GM21737 (cell line): ENCODE results near the gene GALNT2.

ENCODE experiments used
- ATAC-seq: cut with Tn5 transposase; IDR thresholded peaks from one replicate; pipeline ENCODE4 v1.9.1; 2021; ENCODE audit warnings: mild to moderate bottlenecking, moderate library complexity; ENCODE audit not compliant: unreplicated experiment

Gene GALNT2

DNA sequence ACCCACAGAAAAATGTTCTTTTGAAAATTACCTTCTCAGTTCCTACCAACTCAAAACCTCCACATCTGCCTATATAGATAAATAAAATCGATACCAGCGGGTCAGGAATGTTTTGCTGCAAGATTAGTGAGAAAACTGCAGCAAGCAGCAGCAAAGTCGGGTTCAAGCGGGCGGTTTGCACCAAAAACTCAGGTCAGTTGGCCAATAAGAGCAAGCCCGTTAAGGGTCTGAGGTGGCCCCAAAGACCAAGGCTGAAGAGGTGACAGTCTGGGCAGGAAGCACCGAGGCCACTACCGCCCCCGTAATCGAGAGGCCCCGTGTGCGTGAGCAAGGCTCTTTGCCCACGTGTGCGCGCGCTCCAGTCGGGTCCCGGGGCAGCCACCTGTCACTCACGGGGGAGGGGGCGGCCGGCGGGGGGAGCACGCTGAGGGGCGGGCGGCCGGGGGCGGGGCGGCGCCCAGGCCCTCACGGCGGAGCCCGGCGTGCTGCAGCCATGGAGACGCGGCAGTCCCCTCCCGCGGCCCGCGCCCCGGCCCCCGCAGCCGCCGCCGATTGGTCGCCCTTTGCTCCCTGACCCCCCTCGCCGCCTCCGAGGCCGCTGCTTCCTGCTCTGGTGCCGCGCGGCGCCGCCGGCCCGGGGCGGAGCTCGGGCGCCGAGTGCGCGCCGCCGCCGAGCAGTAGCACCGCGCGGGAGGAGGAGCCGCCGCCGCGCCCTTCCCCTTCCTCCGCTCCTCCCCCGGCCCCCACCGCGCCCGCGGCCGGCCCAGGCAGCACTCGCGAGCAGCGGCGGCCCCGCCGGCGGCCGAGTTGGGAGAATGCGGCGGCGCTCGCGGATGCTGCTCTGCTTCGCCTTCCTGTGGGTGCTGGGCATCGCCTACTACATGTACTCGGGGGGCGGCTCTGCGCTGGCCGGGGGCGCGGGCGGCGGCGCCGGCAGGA, at the start of gene GALNT2:
Gene GALNT2, plus strand, starts transcription at position 773 of the 939 bp plus-strand sequence. Its CDS starts 43 bp downstream, at position 816.
- ATAC-seq: peak; percentile 89

DNA sequence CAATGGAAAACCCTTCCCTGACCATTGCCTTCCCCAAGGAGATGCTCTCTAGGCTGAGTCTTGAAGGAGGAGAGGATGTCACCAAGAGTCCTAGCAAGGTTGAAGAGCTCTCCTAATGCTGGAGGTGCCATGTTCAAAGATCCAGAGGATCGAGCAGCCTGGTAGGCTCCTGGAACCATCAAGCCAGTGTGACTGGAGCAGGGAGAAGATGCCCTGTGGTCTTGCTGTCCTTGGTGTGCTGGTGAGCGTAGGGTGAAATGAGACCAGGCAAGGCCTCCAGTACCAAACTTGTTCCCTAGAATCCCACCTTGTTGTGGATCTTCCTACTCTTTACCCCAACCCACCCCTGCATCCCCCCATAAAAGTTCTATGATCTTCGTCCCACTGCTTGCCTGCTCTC, 46.6 kb upstream of the GALNT2 start:
- ATAC-seq: no peak

DNA sequence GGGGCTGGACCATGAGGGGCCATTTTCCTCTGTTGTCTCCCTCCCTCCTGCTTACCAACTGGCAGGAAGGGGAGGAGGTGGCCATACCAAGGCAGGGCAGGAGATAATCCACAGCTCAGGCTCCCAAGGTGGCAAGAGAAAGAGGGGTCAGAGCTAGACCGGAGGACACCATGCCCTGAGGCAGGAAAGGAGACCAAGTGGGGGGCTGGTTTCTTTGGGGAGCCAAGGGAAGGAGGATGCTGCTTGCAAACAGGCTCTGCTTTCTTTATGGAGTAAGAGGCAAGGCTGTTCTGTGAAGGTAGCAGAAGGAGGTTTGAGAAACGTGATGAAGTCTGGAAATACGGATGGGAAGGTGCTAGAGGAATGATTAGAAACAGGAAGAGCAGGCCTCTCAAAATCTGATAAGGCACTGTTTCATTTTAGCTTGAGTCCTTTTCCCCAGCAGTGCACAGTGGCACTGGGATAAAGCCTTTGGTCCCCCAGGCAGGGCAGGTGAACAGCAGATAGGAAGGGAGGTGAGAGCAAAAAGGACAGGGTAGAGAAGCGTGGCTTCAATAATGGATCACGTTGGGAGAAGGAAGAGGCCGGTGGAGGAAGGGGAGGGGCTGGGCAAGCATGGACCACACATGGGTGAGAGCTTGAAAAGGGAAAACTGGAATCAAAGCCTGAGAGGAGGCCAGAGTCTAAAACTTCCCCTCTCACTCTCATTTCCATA, 44.2 kb upstream of the GALNT2 start:
- ATAC-seq: no peak

DNA sequence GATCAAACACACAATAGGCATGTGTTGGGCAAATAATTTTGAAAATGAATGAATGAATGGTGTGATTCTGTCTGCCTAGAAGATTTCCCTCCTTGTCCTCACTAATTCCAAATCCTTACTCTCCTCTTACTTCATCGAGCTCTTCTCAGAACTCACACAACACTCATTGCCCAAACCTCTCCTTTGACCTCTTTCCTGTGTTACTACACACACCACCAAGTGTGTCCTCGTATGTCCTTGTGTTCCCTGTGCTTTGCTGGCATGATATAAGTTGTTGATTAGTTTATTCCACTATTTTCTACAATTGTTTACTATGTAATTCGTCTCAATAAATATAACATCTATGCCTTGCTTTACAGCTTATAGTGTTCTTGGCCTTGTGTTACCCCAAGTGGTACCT, 41.4 kb upstream of the GALNT2 start:
- no peak for ATAC-seq

DNA sequence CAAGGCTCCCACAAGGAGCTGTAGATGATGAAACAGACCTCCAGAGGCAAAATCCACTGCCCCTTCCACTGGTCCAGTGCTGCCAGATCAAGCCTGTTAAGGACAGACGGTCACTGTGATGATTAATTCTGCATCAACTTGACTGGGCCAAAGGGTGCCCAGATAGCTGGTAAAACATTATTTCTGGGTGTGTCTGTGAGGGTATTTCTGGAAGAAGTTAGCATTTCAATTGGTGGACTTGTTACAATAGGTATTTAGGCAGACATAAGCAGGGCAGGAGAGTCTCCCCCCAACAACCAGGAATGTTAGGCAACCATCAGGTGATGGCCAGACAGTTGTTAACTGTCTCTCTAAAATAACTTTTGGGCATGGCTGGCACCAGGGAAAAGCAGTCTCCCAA, 40.9 kb upstream of the GALNT2 start:
- ATAC-seq: no peak

GRCh38 chr1:230026572-230026971, 40.5 kb upstream of the GALNT2 start:
- ATAC-seq: no peak

GRCh38 chr1:230028602-230029223, 38.3 kb upstream of the GALNT2 start:
- no peak for ATAC-seq

DNA sequence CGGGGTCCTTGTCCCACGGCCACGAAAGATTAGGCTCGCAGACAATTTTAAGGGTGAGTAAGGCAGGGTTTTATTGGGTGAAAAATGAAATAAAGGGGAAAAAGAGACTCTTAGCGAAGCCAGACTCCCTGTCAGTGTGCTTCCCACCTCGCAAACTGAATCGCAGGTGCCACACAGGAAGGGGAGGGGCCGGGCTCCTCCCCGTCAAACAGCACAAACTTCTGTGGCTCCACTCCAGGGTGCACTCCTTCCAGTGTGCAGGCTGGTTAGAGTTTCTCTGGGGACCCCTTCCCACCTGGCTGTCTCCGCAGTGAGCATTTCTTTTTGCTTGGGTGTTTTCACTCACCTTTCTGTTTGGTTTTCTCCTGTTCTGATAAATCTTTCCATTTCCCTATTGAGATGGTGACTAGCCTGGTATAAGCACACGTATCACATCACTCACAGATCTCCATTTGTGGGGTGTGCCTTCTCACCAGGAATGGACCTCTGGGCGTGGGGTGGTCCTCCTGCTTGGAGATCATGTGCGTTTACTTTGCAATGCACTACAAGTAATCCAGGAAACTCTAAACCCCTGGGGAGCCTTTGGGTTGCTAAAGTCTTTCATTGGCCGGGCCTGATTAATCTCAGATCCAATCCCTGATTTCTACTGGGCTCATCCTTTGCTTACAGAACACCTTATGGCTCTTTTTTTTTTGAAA, 37.6 kb upstream of the GALNT2 start:
- no peak for ATAC-seq

DNA sequence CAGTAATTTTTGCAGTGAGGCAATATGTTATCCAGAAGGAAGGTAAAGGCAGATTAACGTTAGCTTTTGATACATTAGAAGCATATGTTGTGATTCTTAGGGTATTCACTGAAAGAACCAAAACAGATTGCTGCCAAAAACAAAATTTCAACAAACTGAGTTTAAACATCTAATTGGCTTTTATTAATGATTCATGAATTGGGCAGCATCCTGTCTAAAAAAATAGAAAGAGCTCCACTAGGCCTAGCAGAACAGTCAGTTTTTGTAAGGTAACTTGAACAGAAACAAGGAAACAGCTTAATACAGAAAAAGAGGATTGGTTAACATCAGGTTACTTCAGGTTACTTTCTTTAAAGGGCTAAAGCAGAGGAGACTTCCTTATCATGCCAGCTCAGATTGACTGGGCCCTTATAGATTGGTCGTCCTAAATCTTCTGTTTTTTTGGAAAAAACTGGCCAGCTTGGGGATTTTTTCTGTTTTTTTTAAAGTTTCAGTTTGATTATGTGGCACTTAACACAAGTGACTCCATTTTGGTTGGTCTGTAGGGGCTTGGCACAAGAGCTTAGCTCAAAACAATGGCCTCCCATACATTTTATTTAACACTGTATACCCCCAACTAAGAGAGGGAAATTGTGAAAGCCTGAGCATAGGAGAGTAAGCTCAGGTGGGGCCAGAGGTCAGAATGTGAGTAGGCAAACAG, 36.8 kb upstream of the GALNT2 start:
- ATAC-seq: no peak

GRCh38 chr1:230031131-230031530, 35.9 kb upstream of the GALNT2 start:
- no peak for ATAC-seq

GRCh38 chr1:230032516-230033281, 34.3 kb upstream of the GALNT2 start:
- no peak for ATAC-seq

GRCh38 chr1:230037261-230037660, 29.8 kb upstream of the GALNT2 start:
- peak; percentile 52 for ATAC-seq

- ATAC-seq: no peak
Observed at GRCh38 chr1:230040440-230040839, 26.6 kb upstream of the GALNT2 start.

DNA sequence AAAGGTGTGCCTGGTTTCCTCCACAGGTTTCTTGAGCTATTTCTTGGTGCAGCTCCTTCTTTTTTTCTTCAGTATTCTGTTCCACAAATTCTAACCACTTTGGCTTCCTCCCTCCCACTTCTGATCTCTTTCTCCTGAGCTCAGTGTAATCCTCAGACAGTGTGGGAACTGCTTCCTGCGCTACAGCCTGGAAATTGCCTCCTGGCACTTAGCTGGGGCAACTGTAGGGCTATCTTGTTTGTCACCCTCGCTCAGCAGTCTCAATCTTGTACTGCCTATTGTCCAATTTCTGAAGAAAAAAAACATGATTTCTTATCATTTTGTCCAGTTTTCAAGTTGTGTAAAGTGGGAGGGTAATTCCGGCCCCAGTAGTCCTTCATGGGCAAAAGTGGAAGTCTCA, 24.0 kb upstream of the GALNT2 start:
- no peak for ATAC-seq

DNA sequence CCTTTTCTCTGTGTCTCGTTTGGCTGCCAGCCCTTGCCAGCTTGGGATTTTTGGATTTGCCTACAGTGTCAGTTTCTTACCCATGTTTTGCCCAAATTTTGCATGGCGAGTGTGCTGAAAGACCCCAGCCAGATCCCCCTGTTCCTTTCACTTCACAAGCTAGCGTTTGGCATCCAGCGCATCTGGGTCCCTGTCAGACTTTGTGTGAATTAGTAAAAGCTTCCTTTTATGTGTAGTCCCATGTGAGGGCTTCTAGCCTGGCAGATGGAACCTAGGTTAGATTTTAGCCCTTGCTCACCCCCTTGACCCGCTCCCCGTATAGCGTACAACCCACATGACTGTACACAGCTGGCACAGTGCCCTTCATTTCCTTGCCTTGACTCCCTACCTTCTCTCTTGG, 22.3 kb upstream of the GALNT2 start:
- no peak for ATAC-seq

DNA sequence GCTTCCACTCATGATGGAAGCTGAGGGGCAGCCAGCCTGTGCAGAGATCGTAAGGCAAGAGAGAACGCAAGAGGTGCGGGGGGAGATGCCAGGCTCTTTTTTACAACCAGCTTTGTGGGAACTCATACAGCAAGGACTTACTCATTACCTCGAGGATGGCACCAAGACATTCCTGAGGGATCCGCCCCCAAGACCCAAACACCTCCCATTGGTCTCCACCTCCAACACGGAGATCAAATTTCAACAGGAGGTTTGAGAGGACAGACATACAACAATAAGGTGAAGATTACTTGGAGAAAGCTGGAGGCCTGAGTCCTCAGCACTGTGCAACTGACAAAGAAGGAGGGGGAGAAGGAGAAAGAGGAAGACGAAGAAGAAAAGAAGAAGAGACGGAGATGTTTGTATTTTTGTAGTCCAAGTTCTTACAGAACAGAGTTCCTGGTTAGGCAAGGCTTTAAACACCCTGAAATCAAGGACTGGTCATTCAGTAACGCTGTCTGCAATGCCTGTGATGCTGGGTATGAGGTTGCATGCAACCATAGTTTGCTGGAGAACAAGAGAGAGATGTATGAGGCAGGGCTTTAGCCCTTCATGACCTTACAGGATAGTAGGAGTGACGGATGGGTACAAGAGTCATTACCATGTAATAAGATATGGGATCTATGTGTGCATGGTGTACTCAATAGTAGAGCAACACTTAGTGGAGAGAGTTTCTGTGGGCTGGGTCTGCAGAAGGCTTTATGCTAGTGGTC, 19.7 kb upstream of the GALNT2 start:
- no peak for ATAC-seq

GRCh38 chr1:230048322-230048721, 18.7 kb upstream of the GALNT2 start:
- no peak for ATAC-seq

- ATAC-seq: no peak
Observed at GRCh38 chr1:230048922-230049321, 18.1 kb upstream of the GALNT2 start.

GRCh38 chr1:230049731-230050130, 17.3 kb upstream of the GALNT2 start:
- no peak for ATAC-seq
